K562 (cell line): Measurements from ENCODE around the gene MT1E. TPM values are rescaled to one million over a fixed set of nuclear protein-coding genes. Genes with fewer than 3 reads are reported as not detected.

ENCODE experiments used
- ATF7 ChIP-seq: fragments of 450-650 bp; IDR thresholded peaks from 2 replicates; pipeline ENCODE4 v1.7.1; 2014; ENCODE audit warnings: mild to moderate bottlenecking, moderate library complexity
- CHAMP1 ChIP-seq: fragments of 450-650 bp; IDR thresholded peaks from 2 replicates; pipeline ENCODE4 v1.6.1; 2016; ENCODE audit warnings: mild to moderate bottlenecking
- COPS2 ChIP-seq: fragments of 450-650 bp; conservative IDR thresholded peaks from 2 replicates; pipeline ENCODE4 v1.6.1; 2016; ENCODE audit warnings: mild to moderate bottlenecking, moderate library complexity
- CTBP1 ChIP-seq: fragments of 450-650 bp; IDR thresholded peaks from 2 replicates; pipeline ENCODE4 v1.6.1; 2016; ENCODE audit warnings: borderline replicate concordance
- GATAD2B ChIP-seq: fragments of 450-650 bp; IDR thresholded peaks from 2 replicates; pipeline ENCODE4 v1.6.1; 2017; ENCODE audit warnings: mild to moderate bottlenecking, borderline replicate concordance
- HDAC6 ChIP-seq: IDR thresholded peaks from 2 replicates; pipeline ENCODE4 v1.6.1; 2012; ENCODE audit warnings: low read depth, mild to moderate bottlenecking, control low read depth, inconsistent platforms, low read length, moderate library complexity
- HOXB6 ChIP-seq: fragments of 250-450 bp; sonication (Bioruptor Pico); IDR thresholded peaks from 2 replicates; pipeline ENCODE4 v1.5.1; 2022; ENCODE audit warnings: mild to moderate bottlenecking, borderline replicate concordance
- LARP7 ChIP-seq: fragments of 450-650 bp; IDR thresholded peaks from 2 replicates; pipeline ENCODE4 v1.6.1; 2016
- MTA3 ChIP-seq: fragments of 450-650 bp; formaldehyde crosslinking; IDR thresholded peaks from 2 replicates; pipeline ENCODE4 v1.6.1; 2017; ENCODE audit warnings: mild to moderate bottlenecking, borderline replicate concordance
- NFIC ChIP-seq: fragments of 450-650 bp; IDR thresholded peaks from 2 replicates; pipeline ENCODE4 v1.6.1; 2017; ENCODE audit warnings: mild to moderate bottlenecking, inconsistent platforms
- OTX1 ChIP-seq: fragments of 450-650 bp; formaldehyde crosslinking; IDR thresholded peaks from 2 replicates; pipeline ENCODE4 v1.4.0; 2022; ENCODE audit warnings: mild to moderate bottlenecking
- PHF21A ChIP-seq: fragments of 450-650 bp; IDR thresholded peaks from 2 replicates; pipeline ENCODE4 v1.6.1; 2017; ENCODE audit warnings: low read depth, borderline replicate concordance
- SOX6 ChIP-seq: fragments of 450-650 bp; IDR thresholded peaks from 2 replicates; pipeline ENCODE4 v1.6.1; 2014; ENCODE audit warnings: mild to moderate bottlenecking
- ZFP36 ChIP-seq: fragments of 150-350 bp; IDR thresholded peaks from 2 replicates; pipeline ENCODE4 v1.6.1; 2018; ENCODE audit warnings: low read length, low read depth; ENCODE audit not compliant: partially characterized antibody
- ZNF133 ChIP-seq: fragments of 250-450 bp; sonication (Bioruptor Pico); IDR thresholded peaks from 2 replicates; pipeline ENCODE4 v1.4.0; 2020; ENCODE audit warnings: mild to moderate bottlenecking
- ZNF239 ChIP-seq: fragments of 250-450 bp; sonication (Bioruptor Pico); IDR thresholded peaks from 2 replicates; pipeline ENCODE4 v1.4.0; 2020; ENCODE audit warnings: mild to moderate bottlenecking
- ZNF311 ChIP-seq: fragments of 250-450 bp; sonication (Bioruptor Pico); IDR thresholded peaks from 2 replicates; pipeline ENCODE4 v1.4.0; 2020; ENCODE audit warnings: mild to moderate bottlenecking, moderate library complexity
- ZNF785 ChIP-seq: fragments of 250-450 bp; sonication (Bioruptor Pico); IDR thresholded peaks from 2 replicates; pipeline ENCODE4 v1.4.0; 2020; ENCODE audit warnings: mild to moderate bottlenecking
- ZZZ3 ChIP-seq: fragments of 450-650 bp; IDR thresholded peaks from 2 replicates; pipeline ENCODE4 v1.6.1; 2016; ENCODE audit warnings: antibody characterized with exemption, mild to moderate bottlenecking, moderate library complexity
- polyA plus RNA-seq, 8 experiments: library from polyadenylated mRNA; depleted of rRNA in 4 of 8; stranded (reverse) in 5 of 8; unstranded in 3 of 8; fragments of >200 nt; fragmentation: Nextera tagmentation in 2 of 8; fragmentation: Illumina TruSeq in 1 of 8; extraction: Ambion mirVana in 2 of 8; extraction: Trizol in 1 of 8; gene quantifications; 2 replicates each; pipeline versions ENCODE4 v1.2.1 to v1.2.3, GENCODE V29; 2011 to 2014; ENCODE audit warnings: inconsistent platforms in 1 of 8, missing spikeins in 1 of 8
- total RNA-seq, 7 experiments: library from RNA; depleted of rRNA in 6 of 7; stranded (reverse); fragments of >200 nt in 6 of 7; fragmentation: Illumina TruSeq in 2 of 7; extraction: Trizol in 2 of 7; gene quantifications; 2 replicates each; pipeline versions ENCODE4 v1.2.1 to v1.2.3, GENCODE V29; 2011 to 2021; ENCODE audit warnings: low replicate concordance in 1 of 7
- TF ChIP-seq, protein P1 (sequence below): sonication (generic); formaldehyde crosslinking; IDR thresholded peaks from 2 replicates; pipeline ENCODE4 v1.8.1; 2023; ENCODE audit warnings: mild to moderate bottlenecking, missing genetic modification reagents, moderate library complexity
- TF ChIP-seq, protein P2 (sequence below), 2 experiments: fragments of 450-650 bp; IDR thresholded peaks; 2 replicates each; pipeline ENCODE4 v1.6.1; 2016
- TF ChIP-seq, protein P3 (sequence below): sonication (generic); formaldehyde crosslinking; IDR thresholded peaks from 2 replicates; pipeline ENCODE4 v1.8.0; 2022; ENCODE audit warnings: mild to moderate bottlenecking, low read depth, missing genetic modification reagents
- TF ChIP-seq, protein P4 (sequence below): fragments of 450-650 bp; IDR thresholded peaks from 2 replicates; pipeline ENCODE4 v1.6.1; 2016; ENCODE audit warnings: missing biosample characterization, missing genetic modification characterization

MT1E gene
- total and polyA plus RNA-seq, 9 of the 15 experiments (the other 6 are each of a cell fraction or from before 2014, with no cell fraction given), result 0.29 to 0.81 (median 0.46) TPM; not detected in 3

DNA sequence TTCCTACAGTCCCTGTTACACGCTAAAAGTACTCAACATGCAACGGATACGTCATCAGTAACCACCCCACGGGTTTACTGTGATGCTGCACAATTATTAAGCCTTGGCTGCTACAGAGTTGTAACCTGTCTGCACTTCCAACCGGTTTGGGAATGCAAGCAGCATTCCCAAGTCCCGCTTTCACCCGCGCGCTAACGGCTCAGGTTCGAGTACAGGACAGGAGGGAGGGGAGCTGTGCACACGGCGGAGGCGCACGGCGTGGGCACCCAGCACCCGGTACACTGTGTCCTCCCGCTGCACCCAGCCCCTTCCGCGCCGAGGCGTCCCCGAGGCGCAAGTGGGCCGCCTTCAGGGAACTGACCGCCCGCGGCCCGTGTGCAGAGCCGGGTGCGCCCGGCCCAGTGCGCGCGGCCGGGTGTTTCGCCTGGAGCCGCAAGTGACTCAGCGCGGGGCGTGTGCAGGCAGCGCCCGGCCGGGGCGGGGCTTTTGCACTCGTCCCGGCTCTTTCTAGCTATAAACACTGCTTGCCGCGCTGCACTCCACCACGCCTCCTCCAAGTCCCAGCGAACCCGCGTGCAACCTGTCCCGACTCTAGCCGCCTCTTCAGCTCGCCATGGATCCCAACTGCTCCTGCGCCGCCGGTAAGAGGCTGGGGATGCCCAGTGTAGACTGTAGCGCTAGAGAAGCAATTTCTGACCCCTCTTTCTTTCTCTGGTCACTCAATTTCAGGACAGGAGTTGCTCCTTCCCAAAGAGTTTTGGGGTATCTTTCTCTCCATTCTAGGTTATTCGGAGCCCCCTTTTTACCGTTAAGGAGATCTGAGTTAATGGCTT, 17.3 kb upstream of the MT1E start, which contains the start of gene MT2A (continued):
- TF ChIP-seq, protein P1, sequence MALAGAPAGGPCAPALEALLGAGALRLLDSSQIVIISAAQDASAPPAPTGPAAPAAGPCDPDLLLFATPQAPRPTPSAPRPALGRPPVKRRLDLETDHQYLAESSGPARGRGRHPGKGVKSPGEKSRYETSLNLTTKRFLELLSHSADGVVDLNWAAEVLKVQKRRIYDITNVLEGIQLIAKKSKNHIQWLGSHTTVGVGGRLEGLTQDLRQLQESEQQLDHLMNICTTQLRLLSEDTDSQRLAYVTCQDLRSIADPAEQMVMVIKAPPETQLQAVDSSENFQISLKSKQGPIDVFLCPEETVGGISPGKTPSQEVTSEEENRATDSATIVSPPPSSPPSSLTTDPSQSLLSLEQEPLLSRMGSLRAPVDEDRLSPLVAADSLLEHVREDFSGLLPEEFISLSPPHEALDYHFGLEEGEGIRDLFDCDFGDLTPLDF (CRISPR knock-in tag), result no peak
- TF ChIP-seq, protein P2, sequence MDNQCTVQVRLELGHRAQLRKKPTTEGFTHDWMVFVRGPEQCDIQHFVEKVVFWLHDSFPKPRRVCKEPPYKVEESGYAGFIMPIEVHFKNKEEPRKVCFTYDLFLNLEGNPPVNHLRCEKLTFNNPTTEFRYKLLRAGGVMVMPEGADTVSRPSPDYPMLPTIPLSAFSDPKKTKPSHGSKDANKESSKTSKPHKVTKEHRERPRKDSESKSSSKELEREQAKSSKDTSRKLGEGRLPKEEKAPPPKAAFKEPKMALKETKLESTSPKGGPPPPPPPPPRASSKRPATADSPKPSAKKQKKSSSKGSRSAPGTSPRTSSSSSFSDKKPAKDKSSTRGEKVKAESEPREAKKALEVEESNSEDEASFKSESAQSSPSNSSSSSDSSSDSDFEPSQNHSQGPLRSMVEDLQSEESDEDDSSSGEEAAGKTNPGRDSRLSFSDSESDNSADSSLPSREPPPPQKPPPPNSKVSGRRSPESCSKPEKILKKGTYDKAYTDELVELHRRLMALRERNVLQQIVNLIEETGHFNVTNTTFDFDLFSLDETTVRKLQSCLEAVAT (IDR thresholded peaks at IDR 0.05), result peak in 1 of 2 experiments; percentile 21; a peak in 1 of 4 replicates
- TF ChIP-seq ZNF239 (CRISPR knock-in tag), result no peak
- TF ChIP-seq ATF7, result peak; percentile 80; the same call in 1 of the 2 replicates
- TF ChIP-seq CHAMP1, result no peak
- peak; percentile 99 for TF ChIP-seq LARP7
- no peak for TF ChIP-seq HDAC6
- TF ChIP-seq HOXB6 (CRISPR knock-in tag), result no peak
- TF ChIP-seq ZNF785 (CRISPR knock-in tag), result no peak
- TF ChIP-seq ZNF311, result no peak
- TF ChIP-seq GATAD2B, result peak; percentile 65
- TF ChIP-seq OTX1, result no peak
- TF ChIP-seq, protein P3, sequence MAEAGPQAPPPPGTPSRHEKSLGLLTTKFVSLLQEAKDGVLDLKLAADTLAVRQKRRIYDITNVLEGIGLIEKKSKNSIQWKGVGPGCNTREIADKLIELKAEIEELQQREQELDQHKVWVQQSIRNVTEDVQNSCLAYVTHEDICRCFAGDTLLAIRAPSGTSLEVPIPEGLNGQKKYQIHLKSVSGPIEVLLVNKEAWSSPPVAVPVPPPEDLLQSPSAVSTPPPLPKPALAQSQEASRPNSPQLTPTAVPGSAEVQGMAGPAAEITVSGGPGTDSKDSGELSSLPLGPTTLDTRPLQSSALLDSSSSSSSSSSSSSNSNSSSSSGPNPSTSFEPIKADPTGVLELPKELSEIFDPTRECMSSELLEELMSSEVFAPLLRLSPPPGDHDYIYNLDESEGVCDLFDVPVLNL (CRISPR knock-in tag), result 0 out of 2 replicates have a peak, but pooled peaks have one; percentile 40
- no peak for TF ChIP-seq ZZZ3
- no peak for TF ChIP-seq SOX6
- TF ChIP-seq, protein P4, sequence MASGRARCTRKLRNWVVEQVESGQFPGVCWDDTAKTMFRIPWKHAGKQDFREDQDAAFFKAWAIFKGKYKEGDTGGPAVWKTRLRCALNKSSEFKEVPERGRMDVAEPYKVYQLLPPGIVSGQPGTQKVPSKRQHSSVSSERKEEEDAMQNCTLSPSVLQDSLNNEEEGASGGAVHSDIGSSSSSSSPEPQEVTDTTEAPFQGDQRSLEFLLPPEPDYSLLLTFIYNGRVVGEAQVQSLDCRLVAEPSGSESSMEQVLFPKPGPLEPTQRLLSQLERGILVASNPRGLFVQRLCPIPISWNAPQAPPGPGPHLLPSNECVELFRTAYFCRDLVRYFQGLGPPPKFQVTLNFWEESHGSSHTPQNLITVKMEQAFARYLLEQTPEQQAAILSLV (tag), result no peak
- TF ChIP-seq COPS2, result no peak
- TF ChIP-seq ZNF133 (CRISPR knock-in tag), result no peak
- no peak for TF ChIP-seq PHF21A
- peak; percentile 66 for TF ChIP-seq ZFP36
- TF ChIP-seq CTBP1, result peak; percentile 96
- 0 out of 2 replicates have a peak, but pooled peaks have one; percentile 34 for TF ChIP-seq NFIC
- peak; percentile 60; the same call in 1 of the 2 replicates for TF ChIP-seq MTA3
